DMS153 treated with DMSO at 0.1 percent for 48 hours (cell line): ENCODE results near the gene EIF2A.

Experiments
- DNase-seq: peaks from one replicate; lab custom pipeline; 2025; ENCODE audit not compliant: unreplicated experiment; lab: John Stamatoyannopoulos, UW

Gene EIF2A

DNA sequence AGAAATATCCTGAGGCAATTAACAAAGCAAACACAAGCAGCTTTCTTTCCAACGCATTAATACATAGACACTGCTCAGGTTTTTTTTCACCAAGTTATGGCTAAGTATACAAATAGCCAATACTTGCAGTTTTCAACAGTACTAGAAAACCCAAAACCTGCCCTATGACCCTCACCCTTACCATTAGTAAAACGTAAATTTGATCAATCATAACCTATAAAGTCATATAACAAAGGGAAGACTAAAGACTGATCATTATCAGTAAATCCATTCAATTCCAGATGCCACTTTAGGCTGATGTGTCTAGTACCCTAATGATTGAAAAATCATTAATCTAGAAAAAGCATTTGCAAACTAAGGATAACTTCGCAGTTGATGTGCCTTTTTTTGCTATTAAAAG, 3.5 kb upstream of the EIF2A start:
- DNase-seq, result no peak

DNA sequence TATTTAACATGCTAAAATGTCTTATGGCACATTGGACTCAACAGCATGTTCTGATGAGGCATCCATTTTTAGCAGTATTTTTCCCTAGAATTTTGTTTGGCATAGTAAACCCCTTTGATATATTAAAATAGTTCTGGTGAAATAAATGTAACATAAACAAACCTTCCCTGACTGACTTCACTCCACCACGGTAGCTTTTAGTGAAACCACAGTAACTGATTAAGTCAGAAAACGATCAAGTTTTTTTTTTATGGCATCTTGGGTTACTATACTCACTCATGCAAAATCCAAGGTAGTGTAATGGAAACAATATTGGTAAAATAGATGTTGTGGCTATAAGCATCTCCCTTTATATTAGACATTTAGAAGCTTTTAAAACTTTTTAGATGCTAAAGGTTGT, 3.1 kb upstream of the EIF2A start:
- DNase-seq, result no peak

DNA sequence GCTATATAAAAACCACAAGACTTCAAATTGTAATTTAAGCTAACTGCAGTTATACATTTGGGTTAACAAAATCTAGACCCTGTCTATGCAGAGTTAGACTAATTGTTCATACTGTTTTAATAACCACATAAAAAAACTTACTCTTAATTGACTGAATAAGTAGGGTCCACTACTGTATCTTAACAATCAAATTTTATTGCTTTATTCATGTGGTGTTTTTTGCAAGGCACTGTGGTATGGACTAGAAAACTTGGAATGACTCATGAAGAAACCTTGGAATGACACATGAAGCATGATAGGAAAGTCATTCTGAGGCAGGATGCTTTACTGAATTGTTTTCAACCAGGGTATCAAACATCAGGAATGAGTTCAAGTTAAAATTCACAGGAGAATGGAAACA, 2.5 kb upstream of the EIF2A start:
- no peak for DNase-seq

DNA sequence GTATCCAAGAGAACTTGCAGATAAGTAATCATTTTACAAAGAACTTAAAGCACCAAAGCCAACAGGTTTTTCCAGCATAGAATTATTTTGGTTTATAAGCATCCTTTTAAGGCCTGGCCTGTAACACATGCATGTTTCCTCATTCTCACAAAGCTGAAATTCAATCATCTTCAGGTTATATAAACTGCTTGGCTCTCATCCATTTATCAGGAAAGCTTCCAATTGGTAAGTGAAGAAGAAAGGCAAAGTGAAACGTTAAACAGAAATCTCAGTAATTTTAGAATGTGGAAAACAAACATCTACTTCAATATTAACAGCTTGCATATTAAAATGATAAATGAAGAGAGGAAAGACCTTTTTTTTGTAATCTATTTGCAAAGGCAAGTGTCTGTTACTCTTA, 1.9 kb upstream of the EIF2A start:
- DNase-seq, result no peak

DNA sequence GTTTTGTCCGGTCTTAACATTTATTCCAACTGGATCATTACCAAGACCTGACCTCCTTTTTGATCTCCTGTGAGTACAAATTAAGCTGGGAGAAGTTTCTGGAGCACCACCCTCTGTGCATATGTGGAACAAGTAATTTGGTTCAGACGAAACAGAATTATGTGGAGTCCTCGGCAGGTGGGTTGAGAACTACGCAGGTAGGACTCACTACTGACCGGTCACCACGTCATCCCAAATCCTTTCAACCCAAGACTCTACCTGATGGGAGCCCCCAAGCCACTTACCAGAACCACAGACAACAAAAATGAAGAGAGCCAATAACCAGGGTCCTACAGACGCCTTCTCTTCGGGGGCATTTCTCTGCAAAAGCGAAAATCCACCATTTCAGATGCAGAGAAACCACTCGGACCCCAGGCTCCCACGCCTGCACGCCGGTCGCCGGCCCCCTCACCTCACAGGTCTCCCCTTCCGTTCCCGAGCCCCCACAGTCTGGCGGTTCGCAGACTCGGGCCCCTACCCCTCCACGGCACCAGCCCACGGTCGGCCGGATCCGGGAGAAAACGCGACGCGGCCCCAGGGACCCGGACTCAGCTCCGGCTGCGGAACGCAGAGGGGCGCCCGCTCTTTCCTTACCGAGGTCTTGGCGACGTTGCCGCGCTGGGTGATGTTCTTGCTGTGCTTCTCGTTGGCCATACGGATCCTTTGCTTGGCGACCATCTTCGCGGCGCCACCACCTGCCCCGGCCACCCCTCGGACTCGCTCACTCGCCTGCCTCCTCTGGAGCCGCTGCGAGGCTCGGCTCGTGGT, 965 bp upstream of the EIF2A start:
- DNase-seq, result no peak

DNA sequence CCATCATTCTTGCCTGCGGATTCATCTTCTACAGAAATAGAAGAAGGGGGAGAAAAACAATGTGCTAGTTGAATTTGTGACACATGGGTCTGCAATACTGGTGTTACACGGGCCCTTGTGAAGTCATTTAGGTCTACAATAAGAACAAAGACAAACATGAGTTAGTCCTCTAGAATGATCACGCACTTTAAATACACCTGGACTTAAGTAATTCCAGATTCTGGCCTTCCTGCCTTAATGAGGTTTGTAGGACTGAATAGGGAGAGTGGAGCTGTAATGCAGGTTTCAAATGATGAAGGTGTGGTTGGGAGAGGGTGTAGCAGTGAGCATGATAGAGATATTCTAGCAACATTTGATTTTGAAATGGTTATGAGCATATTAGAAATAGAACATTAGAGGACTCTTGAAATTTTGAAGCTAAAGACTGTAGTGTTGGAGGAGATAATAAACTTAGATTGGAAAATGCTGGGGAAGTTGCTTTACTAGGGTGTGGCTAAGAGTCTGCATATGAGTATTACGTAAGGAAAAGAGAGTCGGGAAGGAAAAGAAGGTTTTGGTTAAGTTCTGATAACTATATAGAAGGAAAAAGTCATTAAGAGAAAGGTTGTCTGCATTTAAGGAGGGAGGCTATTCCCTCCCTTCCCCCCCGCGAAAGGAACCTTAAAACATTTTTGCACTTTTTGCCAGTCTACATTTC, 606 bp downstream of the EIF2A start:
- no peak for DNase-seq

DNA sequence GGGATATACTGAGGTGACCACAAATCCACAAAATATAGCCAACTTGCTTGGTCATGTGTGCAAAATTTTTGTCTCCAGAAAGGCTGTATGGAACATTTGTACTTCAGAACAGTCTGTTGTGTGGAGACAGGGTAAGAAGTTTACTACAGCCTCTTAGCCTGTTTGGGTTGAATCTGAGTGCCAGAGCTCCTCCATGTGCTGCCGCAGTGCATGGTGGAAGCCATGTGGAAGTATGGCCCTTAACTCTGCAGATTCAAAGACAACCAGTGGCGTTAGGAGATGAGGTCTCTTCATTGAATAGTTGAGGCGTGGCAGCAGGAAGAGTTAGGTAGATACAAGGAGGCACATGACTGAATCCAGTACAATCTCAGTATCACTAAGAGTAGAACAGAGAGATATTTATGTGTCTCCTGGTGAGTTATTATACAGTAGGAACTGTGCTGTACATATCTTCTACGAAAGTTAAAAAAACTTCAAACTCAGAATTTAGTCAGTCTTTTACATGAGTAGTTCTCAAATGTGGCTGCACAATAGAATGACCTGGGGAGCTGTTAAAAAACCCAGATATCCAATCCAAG, 9.4 kb downstream of the EIF2A start:
- no peak for DNase-seq

DNA sequence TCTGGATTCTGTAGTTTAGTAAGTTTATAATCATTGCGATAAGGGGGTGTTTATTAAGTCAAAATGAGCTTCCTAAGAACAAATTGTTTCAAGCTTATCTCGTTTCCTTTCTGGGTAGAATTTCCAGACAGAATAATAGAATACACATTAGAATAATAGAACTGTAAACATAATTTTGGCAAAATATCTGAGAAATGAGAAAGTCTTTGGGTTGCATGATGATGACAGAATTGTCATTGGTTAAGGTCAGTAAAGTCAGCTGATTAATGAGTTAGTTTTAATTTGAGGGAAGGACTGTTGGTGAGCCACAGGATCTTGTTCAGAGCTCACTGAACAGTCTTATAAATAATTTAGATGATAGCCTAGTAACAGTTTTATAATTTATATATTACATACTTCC, 10.2 kb downstream of the EIF2A start:
- no peak for DNase-seq

DNA sequence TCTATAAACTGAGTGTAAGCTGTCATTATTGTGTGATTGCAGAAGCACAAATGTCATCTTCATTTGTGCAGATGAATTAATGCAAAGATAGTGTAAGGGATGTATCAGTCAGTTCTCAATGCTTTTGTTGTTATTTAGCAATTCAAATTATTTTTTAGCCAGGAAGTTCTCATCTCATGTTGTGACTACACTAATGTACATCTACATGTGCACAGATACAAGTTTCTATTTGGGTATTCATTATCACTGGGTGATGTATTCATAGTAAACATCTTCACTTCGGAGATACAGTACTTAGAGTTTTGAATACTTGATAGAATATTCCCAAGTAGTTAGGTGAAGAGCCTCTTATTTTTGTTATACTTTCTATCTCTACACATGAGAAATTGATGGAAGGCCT, 11.1 kb downstream of the EIF2A start:
- DNase-seq, result no peak

DNA sequence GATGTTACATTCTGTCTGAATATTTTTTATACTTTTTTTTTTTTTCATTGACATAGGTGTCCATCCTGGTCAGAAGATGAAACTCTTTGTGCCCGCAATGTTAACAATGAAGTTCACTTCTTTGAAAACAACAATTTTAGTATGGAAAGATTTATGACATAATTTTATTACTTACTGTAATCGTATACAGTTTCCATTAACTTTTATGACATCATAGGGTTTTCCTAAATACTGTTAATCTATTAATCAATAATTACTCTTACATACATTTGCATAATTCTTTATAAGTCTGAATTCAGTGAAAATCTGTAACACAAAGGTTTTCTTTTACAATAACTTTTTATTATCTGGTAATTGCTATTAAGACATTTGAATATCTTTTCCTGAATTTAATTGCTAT, 17.7 kb downstream of the EIF2A start:
- DNase-seq, result no peak

DNA sequence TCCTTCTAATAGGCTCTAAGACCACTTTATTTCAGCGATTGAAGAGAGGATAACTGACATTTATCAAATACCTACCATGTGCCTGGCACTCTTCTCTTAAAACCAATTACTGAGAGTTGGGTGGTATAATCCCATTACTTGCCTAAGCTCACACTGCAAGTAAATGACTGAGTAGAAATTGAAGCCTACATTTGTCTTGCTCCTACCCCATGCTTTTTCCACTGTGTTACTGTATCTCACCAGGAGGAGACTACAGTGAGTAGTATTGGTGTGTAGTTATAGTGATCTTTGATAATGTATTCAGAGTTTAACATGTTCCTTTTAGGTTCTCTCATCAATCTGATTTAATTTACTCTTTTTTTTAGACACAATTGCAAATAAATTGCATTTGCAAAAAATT, 20.7 kb downstream of the EIF2A start:
- no peak for DNase-seq

DNA sequence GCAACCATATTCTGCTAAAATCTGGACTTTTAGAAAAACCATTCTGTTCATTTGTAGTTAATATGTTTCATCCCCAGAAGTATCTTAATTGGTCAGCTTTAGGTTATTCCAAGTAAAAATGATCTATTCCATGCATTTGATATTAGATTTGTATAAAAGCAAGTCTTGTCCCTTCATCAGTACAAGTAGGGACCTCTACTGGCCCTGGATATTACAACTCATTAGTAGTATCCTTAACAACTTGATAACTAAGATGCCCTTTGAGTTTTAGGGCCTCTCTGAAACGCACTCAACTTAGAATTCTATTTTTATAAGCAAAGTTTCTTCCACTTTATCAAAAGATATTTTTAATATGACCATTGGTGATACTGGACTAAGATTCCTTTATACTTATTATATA, 31.3 kb downstream of the EIF2A start:
- no peak for DNase-seq

DNA sequence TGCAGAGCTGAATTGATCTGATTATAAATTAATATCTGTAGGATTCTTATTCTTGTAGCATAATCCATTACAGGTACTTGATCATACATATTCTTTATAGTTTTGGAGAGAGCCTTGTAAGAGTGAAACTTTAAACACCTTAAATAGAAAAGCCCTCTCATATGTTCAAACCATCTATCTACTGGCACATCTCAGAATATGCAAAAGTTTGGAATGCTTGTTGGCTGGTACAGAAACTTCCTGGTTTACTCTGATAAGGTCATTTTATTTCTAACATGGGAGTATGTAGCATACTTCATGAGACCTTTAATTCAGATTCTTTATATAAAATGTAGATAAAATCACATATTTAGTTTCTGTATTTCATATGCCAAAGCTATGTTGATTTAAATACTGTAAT, 34.6 kb downstream of the EIF2A start:
- DNase-seq, result no peak

DNA sequence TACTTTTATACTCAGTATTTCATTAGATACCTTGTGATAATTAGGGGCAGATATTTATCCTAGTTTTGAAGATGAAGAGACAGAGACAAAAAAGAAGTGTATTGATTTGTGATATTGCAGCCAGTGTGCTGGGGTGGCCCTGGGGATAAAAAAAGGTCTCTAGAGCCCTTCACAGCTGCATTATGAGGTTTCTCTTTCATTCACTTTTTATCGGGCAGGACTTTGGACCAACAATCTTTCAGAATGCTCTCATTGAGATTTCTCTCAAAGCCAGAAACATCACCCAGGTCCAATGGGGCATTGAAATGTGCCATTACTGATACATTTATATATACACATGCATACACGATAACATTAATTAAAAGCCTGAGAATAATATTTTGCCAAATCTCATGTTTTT, 36.0 kb downstream of the EIF2A start:
- no peak for DNase-seq

DNA sequence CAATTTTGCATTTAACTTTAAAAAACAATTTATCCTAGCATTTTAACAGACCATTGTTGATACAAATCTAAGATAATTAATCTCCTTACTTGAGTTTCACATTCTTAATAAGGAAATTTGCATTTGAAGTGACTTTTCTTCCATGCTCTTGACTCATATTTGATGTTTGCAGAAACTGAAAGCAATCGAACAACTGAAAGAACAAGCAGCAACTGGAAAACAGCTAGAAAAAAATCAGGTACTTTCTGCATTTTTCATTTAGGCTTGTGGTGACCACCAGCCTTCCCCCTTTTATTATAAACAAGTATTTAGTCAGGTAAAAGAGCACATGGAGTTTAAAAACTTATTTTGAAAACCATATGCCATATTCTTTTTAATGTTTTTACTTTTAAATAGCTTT, 36.4 kb downstream of the EIF2A start:
- no peak for DNase-seq

DNA sequence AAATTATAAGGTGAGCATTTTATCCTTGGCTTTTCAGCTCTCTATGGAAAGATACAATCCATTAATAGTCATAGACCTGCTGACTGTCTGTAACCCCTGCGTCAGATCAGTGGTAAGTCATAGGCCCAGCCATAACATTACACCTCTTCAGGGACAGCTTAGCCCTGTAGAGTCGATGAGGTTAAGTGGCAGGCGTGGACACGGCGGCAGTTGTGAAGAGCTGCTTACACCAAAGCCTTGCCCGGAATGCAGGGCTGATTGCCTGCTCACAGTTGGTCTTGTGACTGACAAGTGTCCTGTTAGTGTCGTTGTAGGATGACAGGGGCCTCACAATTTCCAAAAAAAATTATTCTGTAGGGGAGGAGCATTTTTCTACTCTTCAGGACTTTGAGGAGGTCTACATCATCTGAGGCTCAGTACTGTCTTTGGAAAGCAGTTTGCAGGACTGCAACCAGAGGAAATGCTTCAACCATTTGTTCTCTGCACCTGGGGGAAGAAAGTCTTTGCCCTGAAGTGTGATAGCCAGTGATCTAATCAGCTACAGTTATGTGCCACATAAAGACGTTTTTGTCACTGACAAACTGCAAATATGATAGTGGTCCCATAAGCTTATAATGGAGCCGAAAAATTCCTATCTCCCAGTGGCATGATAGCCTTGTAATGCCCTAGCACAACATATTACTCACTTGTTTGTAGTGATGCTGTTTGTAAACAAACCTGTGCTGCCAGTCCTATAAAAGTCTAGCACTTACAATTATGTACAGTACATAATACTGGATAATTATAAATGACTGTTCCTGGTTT, 41.6 kb downstream of the EIF2A start:
- no peak for DNase-seq

DNA sequence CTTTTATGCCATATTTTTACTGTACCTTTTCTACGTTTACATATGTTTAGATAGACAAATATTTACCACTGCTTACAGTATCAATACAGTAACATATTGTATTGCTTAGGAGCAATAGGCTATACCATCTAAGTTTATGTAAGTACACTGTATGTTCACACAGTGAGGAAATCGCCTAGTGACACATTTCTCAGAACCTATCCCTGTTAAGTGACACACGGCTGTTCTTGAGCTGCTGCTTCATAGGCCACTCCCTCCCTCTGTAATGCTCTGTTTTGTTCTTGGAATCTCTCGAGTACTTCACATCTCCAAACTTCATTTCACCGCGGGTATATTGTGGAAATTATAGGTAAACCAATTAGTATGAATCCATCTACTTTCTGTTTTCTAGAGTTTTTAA, 43.2 kb downstream of the EIF2A start:
- DNase-seq, result no peak

DNA sequence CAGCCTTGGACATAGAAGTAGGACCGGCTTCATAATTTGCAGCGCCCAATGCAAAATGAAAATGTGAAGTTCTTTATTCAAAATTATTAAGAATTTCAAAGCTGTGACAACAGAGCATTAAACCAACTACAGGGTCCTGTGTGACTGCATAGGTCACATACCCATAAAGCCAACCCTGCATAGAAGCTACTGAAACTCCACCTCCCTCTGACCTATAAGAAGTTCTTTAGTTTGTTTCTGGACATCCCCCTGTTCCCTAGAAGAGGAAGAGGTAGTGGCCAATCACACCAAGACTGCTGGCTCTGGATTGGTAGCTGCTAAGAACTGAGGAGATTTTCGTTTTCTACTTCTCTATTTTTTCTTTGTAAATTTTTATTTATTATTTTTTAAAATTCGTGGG, 47.6 kb downstream of the EIF2A start:
- DNase-seq, result no peak

DNA sequence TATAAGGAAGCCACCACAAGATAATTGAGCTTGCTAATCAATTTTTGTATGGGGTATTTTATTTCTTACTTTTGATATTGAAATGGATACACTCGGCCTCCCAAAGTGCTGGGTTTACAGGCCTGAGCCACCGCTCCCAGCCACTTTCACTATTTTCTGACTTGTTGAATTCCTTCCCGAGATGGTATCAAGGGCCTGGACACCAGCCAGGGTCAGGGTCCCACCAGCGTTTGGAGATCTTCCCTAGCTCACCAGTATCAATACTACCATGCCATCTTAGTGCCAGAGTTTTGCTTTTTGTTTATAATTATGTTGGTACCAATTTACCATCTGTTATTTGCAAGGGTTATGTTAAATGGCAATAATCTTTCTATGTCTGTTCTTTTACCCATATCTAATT, 51.1 kb downstream of the EIF2A start:
- no peak for DNase-seq

DNA sequence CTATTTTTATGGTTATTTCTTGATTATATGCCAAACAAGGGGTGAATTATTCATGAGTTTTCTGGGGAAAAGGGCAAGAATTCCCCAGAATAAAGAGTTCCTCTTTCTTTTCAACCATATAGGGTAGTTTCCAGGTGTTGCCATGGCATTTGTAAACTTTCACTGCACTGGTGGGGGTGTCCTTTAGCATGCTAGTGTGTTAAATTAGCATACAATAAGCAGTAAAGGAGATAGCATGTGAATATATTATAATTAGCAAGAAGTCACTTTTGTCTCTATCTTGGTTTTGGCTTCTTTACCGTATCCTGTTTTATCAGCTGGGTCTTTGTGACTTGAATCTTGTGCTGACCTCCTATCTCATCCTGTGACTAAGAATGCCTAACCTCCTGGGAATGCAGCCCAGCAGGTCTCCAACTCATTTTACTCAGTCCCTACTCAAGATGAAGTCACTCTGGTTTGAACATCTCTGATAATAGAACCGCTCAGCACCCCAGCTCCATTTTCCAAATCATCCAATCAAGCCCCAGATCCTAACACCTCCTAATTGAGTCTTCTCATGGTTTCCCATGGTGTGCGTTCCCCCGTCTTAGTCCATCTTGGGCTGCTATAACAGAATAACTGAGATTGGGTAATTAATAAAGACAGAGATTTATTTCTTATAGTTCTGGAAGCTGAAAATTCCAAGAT, 53.2 kb downstream of the EIF2A start:
- no peak for DNase-seq
